Cardiac septum (tissue), 1 donor: ENCODE results near the gene CCDC195. TPM values are rescaled to one million over a fixed set of nuclear protein-coding genes. Genes with fewer than 3 reads are reported as not detected.

Experiments used
- total RNA-seq: library from RNA; stranded (reverse); fragmentation: NEBNext Ultra II Directional; extraction: Animal tissue kit (Norgen Biotek cat#: 25700); gene quantifications from one replicate; pipeline ENCODE4 v1.2.1, GENCODE V29; 2021
- donor health status: DM: no; HTN: no; CAD: no.

The CCDC195 gene
- total RNA-seq, 1 donor from 2014 or later: not detected

Other genes with a start within 250 kb of the CCDC195 start
- 66.0 TPM for gene CUL3, start 131.0 kb downstream of the CCDC195 start, total RNA-seq